Astrocyte (in vitro differentiated cells and primary cell): ENCODE results near the gene AHNAK.

ENCODE experiments used
- EZH2 ChIP-seq: IDR thresholded peaks from 2 replicates; pipeline ENCODE4 v1.6.1; 2012; ENCODE audit warnings: mild to moderate bottlenecking, low read length, inconsistent platforms; ENCODE audit not compliant: insufficient read depth
- TF ChIP-seq, protein P1 (sequence below): IDR thresholded peaks from 2 replicates; pipeline ENCODE4 v1.5.1; 2011; ENCODE audit warnings: low read depth, mild to moderate bottlenecking, inconsistent platforms, low read length, moderate library complexity; ENCODE audit not compliant: insufficient read depth

- no peak for TF ChIP-seq EZH2
- TF ChIP-seq, protein P1, sequence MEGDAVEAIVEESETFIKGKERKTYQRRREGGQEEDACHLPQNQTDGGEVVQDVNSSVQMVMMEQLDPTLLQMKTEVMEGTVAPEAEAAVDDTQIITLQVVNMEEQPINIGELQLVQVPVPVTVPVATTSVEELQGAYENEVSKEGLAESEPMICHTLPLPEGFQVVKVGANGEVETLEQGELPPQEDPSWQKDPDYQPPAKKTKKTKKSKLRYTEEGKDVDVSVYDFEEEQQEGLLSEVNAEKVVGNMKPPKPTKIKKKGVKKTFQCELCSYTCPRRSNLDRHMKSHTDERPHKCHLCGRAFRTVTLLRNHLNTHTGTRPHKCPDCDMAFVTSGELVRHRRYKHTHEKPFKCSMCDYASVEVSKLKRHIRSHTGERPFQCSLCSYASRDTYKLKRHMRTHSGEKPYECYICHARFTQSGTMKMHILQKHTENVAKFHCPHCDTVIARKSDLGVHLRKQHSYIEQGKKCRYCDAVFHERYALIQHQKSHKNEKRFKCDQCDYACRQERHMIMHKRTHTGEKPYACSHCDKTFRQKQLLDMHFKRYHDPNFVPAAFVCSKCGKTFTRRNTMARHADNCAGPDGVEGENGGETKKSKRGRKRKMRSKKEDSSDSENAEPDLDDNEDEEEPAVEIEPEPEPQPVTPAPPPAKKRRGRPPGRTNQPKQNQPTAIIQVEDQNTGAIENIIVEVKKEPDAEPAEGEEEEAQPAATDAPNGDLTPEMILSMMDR = no peak
These were observed 118.9 kb downstream of the AHNAK start for GRCh38 chr11:62427630-62428233.
